Ovary (tissue), 3 donors: Measurements from ENCODE around the gene FATE1.

Source experiments
- CTCF ChIP-seq, 3 donors: fragments of 450-650 bp in 2 of 3; fragments of 200-600 bp in 1 of 3; IDR thresholded peaks; one replicate each; pipeline versions ENCODE4 v1.5.1 to v1.8.0; 2016 to 2022; ENCODE audit warnings: antibody characterized with exemption in 3 of 3, mild to moderate bottlenecking in 1 of 3
- POLR2A ChIP-seq: fragments of 450-650 bp; IDR thresholded peaks from one replicate; pipeline ENCODE4 v1.6.1; 2017; ENCODE audit warnings: antibody characterized with exemption, mild to moderate bottlenecking, moderate library complexity
- donor health status: DM: no; HTN: no; CAD: no.

DNA sequence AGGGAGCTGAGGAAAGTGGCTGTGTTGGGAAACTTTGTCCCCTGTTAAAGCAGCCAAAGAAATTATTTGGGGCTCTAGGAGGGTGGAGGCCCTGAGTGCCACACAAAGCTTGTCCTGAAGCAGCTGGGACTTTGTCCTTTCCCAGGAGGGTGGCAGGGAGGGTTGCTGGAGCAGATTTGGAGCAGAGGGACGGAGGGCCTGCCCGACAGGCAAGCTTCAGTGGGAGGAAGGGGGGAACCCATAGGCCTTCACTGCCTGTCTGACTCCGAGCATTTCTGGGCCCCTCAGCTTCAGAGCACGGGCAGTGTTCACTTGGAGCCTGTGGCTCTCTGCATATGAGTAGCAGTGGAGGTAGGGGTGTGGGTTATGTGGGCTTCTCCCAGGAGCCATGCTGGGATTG lies 11.5 kb downstream of the FATE1 start:
- TF ChIP-seq CTCF (IDR thresholded peaks at IDR 0.05) (no peak), POLR2A (no peak)
